GM18498 (cell line): ENCODE data around the gene MTHFD1L.
"Not testable (repeated sequence)": the region's sequence is repeated elsewhere in the genome, so short reads cannot be mapped to it uniquely, and the experiment has no call there.

Experiments used
- ATAC-seq: cut with Tn5 transposase; IDR thresholded peaks from one replicate; pipeline ENCODE4 v1.9.1; 2021; ENCODE audit warnings: mild to moderate bottlenecking, moderate library complexity; ENCODE audit not compliant: unreplicated experiment

Gene MTHFD1L

GRCh38 chr6:151036869-151037680 lies 171.6 kb downstream of the MTHFD1L start:
- ATAC-seq: no peak

- ATAC-seq: no peak
Observed at GRCh38 chr6:151038616-151039015, 173.1 kb downstream of the MTHFD1L start.

GRCh38 chr6:151040888-151041521 lies 175.5 kb downstream of the MTHFD1L start:
- ATAC-seq: not testable (repeated sequence)

GRCh38 chr6:151041686-151042085 lies 176.2 kb downstream of the MTHFD1L start:
- ATAC-seq: no peak

- not testable (repeated sequence) for ATAC-seq
Observed at GRCh38 chr6:151042911-151043330, 177.4 kb downstream of the MTHFD1L start.

GRCh38 chr6:151043944-151044343 lies 178.4 kb downstream of the MTHFD1L start:
- ATAC-seq: no peak

GRCh38 chr6:151044465-151045441 lies 179.3 kb downstream of the MTHFD1L start:
- ATAC-seq: no peak

- not testable (repeated sequence) for ATAC-seq
Observed at GRCh38 chr6:151045511-151046222, 180.2 kb downstream of the MTHFD1L start.

- ATAC-seq: no peak
Observed at GRCh38 chr6:151051164-151051563, 185.7 kb downstream of the MTHFD1L start.

- no peak for ATAC-seq
Observed at GRCh38 chr6:151052021-151052646, 186.6 kb downstream of the MTHFD1L start.

- ATAC-seq: no peak
Observed at GRCh38 chr6:151054306-151054705, 188.8 kb downstream of the MTHFD1L start.

GRCh38 chr6:151056230-151056907 lies 190.9 kb downstream of the MTHFD1L start:
- ATAC-seq: no peak

- ATAC-seq: no peak
Observed at GRCh38 chr6:151057061-151057460, 191.6 kb downstream of the MTHFD1L start.

- ATAC-seq: no peak
Observed at GRCh38 chr6:151058021-151058733, 192.7 kb downstream of the MTHFD1L start.

- ATAC-seq: no peak
Observed at GRCh38 chr6:151059612-151060095, 194.2 kb downstream of the MTHFD1L start.

- ATAC-seq: no peak
Observed at GRCh38 chr6:151060096-151060765, 194.7 kb downstream of the MTHFD1L start.

GRCh38 chr6:151060766-151061531 lies 195.4 kb downstream of the MTHFD1L start:
- ATAC-seq: no peak
